GM18909 (cell line): ENCODE data around the gene TSPY2.
"Not testable (repeated sequence)": the region's sequence is repeated elsewhere in the genome, so short reads cannot be mapped to it uniquely, and the experiment has no call there.

Source experiments
- ATAC-seq: cut with Tn5 transposase; IDR thresholded peaks from one replicate; pipeline ENCODE4 v1.9.1; 2021; ENCODE audit warnings: mild to moderate bottlenecking; ENCODE audit not compliant: unreplicated experiment, poor library complexity

The TSPY2 gene

GRCh38 chrY:6245923-6246322, at the start of gene TSPY2:
TSS of gene TSPY2 (plus strand) at chrY:6246223. CDS start at chrY:6246269, 46 bp downstream.
- not testable (repeated sequence) for ATAC-seq

GRCh38 chrY:6209565-6209964, 36.5 kb upstream of the TSPY2 start:
- ATAC-seq, result not testable (repeated sequence)

GRCh38 chrY:6217045-6217444, 29.0 kb upstream of the TSPY2 start:
- ATAC-seq, result not testable (repeated sequence)

GRCh38 chrY:6269839-6270238, 23.8 kb downstream of the TSPY2 start:
- ATAC-seq, result not testable (repeated sequence)
